HG03159 (cell line): ENCODE measurements around the gene TBC1D2B.
A peak's percentile ranks its signal among the peaks of the same experiment; 100 is the strongest.

Experiments
- ATAC-seq: cut with Tn5 transposase; IDR thresholded peaks from one replicate; pipeline ENCODE4 v1.9.1; 2021; ENCODE audit warnings: mild to moderate bottlenecking, moderate library complexity; ENCODE audit not compliant: unreplicated experiment

Gene TBC1D2B

DNA sequence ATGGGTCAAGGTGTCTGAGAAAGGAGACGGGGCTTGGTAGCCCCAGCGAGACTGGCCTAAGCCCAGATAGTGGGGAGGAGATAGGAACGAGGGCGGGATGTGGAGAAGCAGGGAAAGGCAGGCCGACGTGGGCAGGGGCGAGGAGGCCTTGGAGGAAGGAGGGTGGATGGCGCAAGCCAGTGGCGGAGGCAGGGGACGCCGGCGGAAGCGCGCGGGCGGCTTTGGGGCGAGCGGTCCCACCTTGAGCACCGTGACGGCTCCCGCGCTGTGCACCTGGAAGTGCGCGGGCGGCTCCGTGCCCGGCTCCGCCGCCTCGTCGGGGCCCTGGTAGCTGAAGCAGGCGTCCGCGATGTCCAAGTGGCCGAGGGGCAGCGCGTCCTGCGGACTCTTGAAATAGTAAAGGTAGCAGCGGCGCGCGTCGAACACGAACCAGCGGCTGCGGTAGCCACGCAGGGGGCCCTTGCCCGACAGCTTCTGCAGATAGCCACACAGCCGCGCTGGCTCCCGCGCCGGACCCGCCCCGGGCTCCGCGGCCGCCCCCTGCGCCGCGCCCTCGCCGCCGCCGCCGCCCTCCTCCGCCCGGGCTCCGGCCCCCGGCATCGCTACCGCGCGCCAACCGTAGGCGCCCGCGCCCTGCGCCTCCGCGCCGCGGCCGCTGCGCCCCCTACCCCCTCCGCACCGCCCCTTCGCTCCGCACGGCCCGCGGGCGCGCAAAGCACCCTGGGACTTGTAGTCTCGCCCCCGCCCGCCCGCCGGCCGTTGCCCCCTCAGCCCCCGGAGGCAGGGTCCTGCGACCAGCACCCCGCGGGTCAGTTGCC, at the start of gene TBC1D2B:
TSS of gene TBC1D2B (minus strand) at position 659 of the 818 bp plus-strand sequence. CDS start at position 600, 59 bp downstream.
- peak; percentile 73 for ATAC-seq

DNA sequence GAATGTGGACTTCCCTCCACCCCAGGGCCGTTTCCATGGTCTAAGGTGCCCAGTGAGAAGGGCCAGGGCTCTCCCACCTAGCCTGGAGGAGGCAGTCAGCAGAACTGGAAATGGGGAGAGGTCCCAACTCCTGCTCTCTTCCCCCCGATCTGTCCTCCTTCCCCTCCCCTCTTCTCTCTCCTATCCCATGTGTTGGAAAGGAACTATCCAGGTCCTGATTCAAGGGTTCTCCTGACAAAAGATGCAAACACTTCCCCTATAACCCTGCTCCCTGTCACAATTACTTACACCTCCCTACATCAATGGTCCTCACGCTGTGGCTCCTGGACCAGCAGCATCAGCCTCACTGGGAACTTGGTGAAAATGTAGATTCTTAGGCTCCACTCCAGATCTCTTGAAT, 47.8 kb upstream of the TBC1D2B start:
- no peak for ATAC-seq

DNA sequence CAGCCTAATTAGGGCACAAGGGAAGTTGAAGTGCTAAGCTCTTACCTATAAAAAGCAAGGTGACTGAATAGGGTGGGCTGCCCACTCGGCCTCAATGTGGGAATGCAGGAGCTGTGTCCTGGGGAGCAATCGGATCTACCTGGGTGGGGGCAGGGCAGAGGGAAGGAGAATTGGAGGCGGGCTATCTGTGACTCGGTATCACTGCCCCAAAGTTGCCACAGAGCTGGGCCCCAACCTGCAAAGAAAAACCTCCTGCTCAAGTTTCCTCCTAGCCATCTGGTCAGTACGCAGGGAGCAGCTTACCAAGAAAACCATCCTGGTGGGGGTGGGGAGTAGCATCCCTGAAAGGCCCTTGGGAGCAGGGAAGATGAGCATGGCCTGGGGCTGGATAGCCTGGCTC, 43.0 kb upstream of the TBC1D2B start:
- no peak for ATAC-seq

DNA sequence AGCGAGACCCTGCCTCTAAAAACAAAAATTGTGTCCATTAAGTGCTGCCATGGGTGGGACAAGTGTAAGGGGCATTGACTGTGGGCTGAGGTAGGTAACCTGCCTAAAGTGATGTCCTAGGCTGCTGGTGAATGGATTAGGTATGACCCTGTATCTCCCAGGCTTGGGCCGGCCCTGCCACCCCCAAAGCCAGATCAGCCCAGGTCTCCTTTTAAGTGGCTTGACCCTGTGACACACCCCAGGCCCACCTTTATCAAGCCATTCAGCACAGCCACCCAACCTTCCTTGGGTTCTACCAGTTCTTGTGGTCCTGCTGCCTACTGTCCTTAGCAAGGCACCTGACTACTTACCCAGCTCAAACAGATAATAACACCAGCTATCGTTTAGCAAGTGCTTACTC, 35.0 kb upstream of the TBC1D2B start:
- no peak for ATAC-seq

DNA sequence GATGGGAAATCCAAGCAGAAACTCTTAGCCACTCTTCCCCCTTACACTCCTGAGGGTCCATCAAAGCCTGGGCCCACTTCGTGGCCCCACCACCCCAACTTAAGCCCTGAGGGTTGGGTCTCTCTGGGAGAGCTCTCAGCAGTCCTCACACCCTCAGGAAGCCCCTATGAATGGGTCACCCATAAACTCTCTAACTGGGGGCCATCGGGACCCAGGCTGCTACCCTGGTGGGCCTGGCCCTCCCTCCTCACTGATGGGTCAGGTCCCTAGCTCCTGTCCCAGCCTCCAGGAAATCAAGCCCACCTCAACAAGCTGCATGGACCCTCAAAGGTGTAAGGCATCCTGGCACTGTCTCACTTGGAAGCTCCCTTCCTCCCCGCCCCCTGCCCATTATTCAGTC, 34.3 kb upstream of the TBC1D2B start:
- no peak for ATAC-seq

DNA sequence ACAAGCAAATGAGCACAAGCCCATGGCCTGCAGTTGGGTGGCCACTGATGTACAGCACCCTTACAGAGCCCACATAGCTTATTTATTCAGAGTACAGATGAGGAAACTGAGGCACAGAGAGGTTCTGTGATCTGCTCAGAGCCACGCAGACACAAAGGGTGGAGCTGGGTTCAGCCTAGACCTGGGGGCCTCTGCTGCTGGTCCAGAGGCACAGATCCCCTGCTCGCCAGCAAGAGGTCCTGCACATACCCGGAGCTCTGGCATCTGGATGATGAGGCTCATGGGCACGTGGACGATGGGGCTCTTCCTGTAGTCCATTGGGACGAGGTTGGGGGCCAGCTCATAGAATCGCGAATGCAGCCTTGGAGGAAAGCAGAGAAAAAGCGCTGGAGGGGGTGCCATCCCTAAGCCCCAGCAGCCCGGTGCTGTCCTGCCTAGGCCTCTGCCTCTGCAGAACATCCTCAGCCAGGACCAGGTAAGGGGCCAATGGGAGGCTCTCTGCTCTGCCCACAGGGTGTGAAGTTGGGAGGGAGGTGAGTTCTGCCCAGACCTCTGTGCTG, 33.5 kb upstream of the TBC1D2B start:
- no peak for ATAC-seq

GRCh38 chr15:78110096-78110495, 32.6 kb upstream of the TBC1D2B start:
- no peak for ATAC-seq

GRCh38 chr15:78109156-78109555, 31.6 kb upstream of the TBC1D2B start:
- ATAC-seq, result no peak

DNA sequence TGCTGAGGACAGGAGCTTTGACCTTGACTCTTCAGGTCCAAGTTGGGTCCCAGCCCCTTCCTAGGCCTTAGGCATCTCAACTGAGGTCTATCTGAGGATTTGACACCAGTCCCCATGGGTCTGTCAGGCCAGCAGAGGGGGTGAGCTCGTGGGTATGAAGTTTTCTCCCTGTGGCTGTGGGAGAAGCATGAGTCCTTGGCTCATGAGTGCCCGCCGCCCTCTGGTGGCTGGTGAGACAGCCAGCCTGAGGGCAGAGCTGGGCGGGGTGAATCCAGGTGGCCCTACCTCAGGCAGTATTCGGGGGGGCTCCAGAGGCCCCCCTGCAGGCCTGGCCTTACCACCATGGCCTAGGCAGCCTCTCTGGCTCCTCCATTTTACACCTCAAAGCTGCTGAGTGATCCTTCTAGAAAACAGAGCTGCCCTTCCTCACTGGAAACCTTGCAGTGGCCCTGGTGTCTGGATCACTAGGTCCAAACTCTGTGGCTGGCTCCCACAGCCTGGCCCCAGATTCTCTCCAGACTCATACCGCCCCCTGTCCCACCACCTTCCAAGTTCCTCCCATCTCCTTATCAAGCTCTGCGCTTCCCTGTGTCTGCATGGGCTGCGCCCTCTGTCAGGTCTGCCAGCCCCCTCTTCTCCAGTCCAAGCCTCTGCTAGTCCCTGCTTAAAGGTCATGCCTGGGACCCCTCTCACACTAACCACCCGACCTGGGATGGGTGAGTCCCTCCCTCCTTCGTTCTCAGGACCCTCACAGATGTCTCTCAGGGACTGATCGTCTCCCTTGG, 31.0 kb upstream of the TBC1D2B start:
- ATAC-seq, result peak; percentile 42

DNA sequence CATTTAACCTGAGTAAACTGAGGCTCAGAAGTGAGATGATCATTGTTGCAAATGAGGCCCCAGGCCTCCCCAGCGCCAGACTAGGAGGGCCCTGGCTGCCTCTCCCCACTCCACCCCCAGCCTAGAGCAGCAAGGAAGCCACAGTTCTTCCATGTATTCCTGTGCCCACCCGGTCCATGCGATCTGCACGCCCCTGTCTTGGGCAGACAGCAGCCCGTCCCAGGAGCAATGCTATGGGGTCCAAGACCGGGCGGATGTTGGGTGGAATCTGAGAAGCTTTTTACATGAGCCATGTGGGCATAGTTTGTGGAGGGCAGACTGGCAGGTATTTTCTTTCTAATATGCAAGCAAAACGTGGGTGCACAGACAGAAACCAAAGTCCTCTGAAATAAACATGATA, 30.0 kb upstream of the TBC1D2B start:
- ATAC-seq, result no peak

GRCh38 chr15:78105476-78106241, 28.1 kb upstream of the TBC1D2B start:
- ATAC-seq, result no peak

DNA sequence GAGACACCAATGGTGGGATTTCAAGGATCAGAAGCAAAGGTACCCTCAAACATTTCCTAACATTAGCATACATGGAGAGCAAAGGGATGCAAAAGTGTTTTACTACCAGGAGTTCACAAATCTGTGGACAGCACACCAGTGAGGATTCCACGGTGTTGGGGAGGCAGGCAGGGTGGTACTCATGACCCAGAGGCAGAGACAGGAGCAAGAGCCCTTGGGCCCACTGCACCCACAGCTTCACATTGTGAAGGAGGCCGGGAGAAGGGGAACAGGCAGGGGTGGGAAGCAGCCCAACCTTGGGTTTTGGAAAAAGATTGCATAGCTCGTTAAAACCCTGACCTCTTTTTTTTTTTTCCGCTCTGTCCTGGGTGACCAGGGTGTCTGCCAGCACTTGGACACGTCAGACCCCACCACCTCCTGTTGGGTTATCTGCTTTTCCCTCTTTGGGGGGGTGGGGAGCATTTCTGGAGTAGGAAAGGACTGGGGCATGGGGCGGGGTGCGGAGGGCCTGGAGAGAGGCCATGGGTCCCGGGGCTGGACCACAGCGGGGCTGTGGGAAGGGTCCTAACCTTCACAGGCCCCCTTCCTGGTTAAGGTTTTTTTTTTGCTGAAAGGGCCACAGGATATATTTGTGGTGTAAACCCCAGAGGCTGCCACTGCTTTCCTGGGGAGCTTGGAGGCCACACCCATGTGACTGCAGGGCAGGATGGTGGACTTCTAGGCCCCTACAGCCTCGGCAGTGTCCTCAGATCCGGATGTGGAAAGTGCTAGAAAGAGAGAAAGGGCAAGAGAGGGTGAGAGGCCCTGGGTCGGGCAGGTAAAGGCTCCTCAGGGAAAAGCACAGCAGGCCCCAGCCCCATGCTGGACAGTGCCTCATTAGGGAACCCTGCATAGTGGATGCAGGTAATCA, 27.3 kb upstream of the TBC1D2B start:
- no peak for ATAC-seq

DNA sequence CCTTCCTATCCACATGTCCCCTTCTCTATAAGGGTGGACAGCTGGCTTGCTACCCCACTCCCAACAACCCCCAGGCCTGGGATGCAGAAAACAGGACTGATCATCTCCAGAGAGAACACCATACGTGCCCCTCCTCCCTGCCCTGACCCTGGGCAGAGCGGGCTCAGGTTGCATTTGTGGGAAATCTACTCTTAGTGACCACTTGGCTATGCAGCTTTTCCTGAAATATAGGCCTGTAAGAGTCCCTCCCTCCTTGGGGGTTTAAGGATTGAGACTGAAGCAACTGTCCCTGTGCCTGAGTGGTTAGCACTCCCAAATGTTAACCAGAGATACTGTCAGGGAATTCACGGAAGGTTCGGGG, 26.6 kb upstream of the TBC1D2B start:
- ATAC-seq, result no peak

- peak; percentile 88 for ATAC-seq
These were observed 26.1 kb upstream of the TBC1D2B start for GRCh38 chr15:78103406-78104118.

GRCh38 chr15:78102741-78103140, 25.2 kb upstream of the TBC1D2B start:
- ATAC-seq, result no peak

GRCh38 chr15:78102211-78102610, 24.7 kb upstream of the TBC1D2B start:
- no peak for ATAC-seq

GRCh38 chr15:78101423-78102105, 24.1 kb upstream of the TBC1D2B start:
- no peak for ATAC-seq

GRCh38 chr15:78100886-78101285, 23.4 kb upstream of the TBC1D2B start:
- no peak for ATAC-seq
